ENCODE data around the gene PSMG4.
"Not testable (repeated sequence)": the region's sequence is repeated elsewhere in the genome, so short reads cannot be mapped to it uniquely, and the experiment has no call there.

The PSMG4 gene

DNA sequence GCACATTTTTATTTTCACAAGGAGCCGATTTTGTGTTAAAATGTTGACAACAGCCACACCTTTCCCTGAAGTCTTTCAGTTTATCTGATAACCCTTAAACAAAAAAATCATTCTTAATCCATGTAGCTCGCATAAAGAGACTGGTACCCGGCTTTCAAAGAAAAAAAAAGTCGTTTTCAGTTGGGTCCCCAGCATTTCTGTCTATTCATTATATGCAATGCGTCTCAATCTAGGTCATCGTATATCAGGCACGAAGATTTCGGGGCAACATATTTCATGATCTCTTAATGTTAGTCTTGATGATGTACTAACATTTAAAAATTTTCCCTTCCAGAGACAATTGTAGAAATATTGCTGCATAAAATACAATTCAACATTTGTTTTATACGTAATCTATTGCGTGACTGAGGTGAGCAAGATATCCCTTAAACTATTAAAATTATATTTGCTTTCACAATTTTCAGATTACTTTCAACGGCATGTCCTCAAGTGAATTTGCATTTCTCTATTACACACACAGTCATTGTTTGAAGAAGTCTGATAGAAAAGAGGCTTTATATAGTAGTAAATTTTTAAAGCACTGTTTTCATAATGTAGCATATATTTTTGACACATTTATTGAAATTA lies 28.4 kb upstream of the PSMG4 start:
- no peak for DNase-seq (ENCODE audit: low read depth, low spot score)

DNA sequence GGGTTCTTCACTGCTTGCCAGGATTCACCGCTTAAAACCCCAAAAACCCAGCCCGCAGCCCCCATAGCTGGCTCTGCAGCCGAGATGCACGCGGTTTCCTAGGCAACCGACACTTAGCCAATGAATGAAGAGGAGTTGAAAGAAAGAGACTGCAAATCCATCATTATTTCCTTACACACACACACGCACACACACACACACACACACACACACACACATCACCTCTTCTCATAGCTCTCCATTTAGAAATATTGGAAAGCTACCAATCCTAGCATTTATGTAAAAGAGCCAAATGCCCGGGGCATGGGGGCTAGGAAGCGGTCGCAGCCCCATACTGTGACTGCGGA lies 27.9 kb upstream of the PSMG4 start:
- DNase-seq (ENCODE audit: low read depth, low spot score) = no peak

DNA sequence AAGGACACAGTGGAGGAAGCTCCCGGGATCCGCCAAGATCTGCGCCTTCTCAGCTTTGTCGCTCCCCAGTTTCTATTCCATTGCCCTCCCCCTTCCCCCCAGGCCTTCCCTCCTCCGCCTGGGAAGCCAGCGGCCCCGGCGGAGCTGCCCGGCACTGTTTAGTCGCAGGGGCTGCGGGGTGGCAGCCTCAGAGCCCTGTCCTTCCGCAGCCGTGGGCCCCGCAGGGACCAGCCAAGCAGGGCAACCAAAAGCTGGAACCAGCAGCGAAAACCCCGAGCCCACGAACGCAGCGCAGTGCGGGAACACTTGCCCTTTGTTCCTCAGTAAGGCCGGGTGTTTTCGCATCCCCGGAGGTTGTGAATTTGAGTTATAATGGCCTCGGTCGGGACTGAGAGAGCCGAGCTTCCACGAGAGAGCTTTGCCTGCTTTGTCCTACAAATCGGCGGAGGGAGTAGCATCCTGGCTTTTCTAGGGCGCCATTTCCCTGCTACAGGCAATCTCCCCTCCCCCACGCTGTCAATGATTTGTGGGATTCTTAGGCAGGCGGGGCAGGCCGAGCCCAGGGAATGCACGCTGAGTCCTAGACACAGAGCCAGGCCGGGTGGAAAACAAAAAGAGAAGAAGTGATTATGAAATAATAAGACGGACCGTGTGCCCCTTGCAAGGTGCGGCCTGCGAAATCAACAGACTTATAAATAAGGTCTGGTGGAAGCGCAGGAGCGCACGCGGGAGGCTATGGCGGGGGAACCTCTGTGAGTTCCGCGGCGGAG lies 27.3 kb upstream of the PSMG4 start:
- no peak for DNase-seq (ENCODE audit: low read depth, low spot score)

- DNase-seq (ENCODE audit: low read depth, low spot score) = no peak
These were observed 26.5 kb upstream of the PSMG4 start for GRCh38 chr6:3232017-3232945.

- DNase-seq (ENCODE audit: low read depth, low spot score) = no peak
These were observed 25.4 kb upstream of the PSMG4 start for GRCh38 chr6:3233321-3233720.

GRCh38 chr6:3233904-3234303 lies 24.8 kb upstream of the PSMG4 start:
- DNase-seq (ENCODE audit: low read depth, low spot score) = no peak

DNA sequence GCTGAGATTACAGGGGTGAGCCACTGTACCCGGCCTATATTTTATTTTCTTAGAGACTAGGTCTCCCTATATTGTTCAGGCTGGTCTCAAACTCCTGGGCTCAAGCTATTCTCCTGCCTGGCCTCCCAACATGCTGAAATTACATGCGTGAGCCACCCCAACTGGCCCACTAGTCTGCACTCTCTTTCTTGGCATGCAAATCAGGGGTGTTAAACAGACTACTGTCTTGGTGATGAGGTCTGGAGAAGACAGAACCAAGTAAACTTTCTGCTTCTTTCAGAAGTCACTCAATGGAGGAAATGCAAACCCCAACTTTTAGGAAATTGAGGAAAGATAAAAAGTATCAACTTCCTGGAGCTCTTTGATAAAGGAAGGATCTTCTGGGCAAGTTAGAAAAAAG lies 23.3 kb upstream of the PSMG4 start:
- no peak for DNase-seq (ENCODE audit: low read depth, low spot score)

DNA sequence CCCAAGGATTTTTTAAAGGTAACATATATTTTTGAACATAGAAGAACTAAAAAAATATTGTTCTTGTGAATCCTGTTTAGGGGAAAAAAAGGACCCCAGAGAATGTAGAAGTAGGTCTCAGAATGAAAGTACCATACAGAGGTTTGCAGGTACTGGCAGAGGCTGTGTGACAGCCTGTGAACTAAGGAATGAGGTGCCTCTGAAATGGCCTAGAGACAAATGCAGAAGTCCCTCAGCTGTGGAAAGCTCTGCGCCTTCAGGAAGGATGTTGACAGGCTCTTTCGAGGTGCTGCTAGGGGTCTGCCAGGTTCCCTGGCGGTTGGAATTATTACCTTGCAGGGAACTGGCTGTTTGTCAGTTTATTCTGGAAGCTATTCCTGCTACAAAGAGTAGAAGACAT lies 22.7 kb upstream of the PSMG4 start:
- DNase-seq (ENCODE audit: low read depth, low spot score) = no peak

DNA sequence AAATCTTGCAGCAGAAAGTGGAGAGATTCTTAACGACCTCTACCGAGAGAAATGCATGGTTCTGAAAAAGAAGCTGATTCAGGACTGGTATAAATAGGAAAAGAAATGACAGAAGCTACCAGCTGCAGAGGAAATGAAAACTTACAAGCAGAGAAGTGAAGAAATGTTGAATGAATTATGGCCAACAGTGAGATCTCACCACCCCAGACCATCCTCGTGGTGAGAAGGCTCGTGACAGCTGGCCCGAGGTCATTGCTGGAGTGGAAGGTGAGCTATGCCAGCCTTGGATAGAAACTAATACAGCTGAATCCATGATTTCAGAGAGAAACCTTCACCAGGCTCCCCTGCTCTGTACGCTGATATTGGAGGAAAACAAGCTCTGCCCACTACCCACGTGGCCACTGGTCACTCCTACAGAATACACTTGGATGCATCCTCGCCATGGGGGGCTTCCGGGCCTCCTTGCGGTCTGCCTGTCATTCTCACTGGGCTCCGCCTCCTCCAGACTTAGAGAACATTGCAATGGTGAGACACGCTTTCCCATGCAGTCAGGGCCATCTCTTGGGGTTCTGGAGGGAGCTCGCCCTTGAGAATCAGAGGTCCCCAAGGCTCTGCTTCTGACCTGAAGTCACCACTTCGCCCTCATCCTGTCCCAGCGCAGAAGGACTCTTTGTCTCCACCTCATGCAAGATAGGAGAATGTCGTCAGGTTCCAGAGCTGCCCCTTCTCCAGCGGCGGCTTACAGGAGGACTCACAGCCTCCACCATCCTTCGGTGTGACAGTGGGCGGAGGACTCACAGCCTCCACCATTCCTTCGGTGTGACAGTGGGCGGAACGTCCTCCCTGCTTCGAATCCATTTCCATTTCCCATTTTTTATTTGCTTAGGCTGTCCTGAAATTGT lies 20.7 kb upstream of the PSMG4 start:
- no peak for DNase-seq (ENCODE audit: low read depth, low spot score)

DNA sequence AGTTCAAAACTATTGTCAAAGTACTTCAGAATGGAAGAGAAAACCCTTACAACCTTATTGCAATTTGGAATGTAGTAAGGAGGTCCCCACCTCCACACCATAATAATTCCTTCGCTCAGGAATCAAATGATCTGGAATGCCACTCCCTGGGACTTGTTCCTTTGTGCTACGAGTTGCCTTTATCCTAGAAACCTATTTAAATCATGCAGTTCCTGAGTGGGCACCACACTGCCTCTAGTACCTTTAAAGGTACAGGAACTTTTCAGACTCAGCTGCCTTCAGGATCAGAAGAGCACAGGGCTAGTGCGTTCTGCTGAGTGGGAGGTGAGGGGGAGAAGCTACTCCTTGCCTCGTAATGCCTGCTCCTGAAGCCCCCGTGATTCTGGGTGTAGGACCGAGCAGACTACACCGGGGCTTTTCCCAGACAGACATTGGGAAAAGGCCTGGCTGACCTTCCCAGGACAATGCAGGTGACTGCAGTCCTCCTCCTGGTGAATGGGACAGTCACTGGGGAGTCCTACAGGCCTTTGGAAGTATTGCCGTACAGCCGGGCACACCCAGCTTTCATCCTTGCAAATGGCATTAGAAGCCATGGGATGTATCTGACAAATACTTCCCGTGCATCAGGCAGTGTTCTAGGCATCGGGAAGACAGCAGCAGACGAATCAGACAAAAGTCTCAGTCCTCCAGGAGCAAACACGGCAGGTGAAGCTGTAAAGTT lies 19.5 kb upstream of the PSMG4 start:
- DNase-seq (ENCODE audit: low read depth, low spot score) = no peak

DNA sequence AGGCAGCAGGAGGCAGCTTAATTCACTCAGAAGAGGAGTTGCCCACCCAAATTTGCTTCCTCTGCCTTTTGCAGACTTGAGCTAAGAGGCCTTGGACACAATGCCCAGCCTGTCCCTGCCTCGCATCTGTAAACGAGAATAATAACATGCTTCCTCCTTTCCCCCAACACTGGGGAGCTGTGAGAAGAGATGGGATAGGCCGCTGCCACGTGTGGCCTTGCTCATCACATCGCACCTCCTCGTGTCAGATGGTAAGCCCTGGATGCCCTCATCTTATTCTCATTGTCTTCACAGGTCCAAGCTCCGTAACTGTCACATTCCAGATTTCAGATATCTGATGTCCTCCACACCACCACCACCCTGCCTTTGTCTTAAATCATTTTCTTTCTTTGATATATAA lies 18.2 kb upstream of the PSMG4 start:
- DNase-seq (ENCODE audit: low read depth, low spot score) = no peak

GRCh38 chr6:3241745-3242144 lies 17.0 kb upstream of the PSMG4 start:
- DNase-seq (ENCODE audit: low read depth, low spot score) = not testable (repeated sequence)

GRCh38 chr6:3242768-3243167 lies 16.0 kb upstream of the PSMG4 start:
- DNase-seq (ENCODE audit: low read depth, low spot score) = no peak

DNA sequence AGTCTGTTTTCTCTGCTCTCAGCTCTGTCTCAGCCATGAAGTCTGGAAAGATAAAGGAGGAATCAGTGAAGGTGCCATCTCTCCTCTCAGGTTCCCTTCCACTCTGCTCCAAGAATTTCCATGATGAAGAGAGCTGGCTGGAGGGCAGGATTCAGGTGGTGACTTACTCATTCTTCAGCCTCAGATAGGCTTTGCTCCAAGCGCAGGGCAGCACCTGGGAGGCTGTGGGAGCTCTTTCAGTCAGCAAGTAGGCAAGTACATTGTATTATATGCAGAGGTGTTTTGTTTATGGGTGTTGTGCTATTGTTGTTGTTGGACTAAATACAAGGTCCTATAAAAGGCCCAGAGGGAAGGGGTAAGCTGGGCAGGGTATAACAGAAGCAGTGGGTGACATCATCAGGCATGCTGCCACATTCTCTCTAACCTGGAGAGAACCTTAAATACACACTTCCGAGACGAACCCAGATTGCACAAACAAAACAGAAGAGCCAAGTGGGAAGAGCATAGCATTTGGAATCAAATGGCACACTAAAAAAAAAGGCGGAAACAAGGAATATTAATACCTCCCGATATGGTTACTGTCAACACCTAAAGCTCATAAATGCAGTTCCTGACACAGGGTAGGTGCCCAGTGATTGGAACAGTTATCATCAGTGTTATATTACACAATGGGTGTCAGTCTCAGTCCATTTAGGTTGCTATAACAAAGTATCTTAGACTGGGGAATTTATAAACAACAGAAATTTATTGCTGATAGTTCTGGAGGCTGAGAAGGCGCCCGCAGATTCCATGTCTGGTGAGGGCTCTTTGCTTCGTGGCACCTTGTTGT lies 14.5 kb upstream of the PSMG4 start:
- no peak for DNase-seq (ENCODE audit: low read depth, low spot score)

DNA sequence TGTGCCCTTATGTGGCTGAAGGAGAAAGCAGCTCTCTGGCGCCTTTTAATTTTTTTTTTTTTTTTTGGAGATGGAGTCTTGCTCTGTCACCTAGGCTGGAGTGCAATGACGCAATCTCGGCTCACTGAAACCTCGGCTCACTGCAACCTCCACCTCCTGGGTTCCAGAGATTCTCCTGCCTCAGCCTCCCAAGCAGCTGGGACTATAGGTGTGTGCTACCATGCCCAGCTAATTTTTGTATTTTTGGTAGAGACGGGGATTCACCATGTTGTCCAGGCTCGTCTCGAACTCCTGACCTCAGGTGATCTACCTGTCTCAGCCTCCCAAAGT lies 13.9 kb upstream of the PSMG4 start:
- not testable (repeated sequence) for DNase-seq (ENCODE audit: low read depth, low spot score)

DNA sequence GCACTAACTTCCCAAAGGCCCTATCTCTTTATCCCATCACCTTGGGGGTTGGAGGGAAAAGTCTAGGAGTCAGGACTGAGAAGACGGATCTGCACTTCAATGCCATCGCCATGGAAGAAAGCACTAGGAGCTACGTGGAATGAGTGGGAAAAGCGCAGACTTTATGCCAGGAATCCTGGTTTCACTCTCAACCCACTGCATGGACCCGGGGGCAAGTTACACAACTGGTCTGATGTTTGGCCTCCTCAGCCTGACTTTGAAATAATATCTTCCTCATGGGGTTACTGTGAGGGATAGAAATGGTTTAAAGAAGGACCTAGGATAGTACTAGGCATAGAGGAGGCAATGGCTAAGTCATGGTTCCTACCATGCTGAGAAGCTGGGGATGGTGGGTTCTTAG lies 13.5 kb upstream of the PSMG4 start:
- DNase-seq (ENCODE audit: low read depth, low spot score) = no peak

DNA sequence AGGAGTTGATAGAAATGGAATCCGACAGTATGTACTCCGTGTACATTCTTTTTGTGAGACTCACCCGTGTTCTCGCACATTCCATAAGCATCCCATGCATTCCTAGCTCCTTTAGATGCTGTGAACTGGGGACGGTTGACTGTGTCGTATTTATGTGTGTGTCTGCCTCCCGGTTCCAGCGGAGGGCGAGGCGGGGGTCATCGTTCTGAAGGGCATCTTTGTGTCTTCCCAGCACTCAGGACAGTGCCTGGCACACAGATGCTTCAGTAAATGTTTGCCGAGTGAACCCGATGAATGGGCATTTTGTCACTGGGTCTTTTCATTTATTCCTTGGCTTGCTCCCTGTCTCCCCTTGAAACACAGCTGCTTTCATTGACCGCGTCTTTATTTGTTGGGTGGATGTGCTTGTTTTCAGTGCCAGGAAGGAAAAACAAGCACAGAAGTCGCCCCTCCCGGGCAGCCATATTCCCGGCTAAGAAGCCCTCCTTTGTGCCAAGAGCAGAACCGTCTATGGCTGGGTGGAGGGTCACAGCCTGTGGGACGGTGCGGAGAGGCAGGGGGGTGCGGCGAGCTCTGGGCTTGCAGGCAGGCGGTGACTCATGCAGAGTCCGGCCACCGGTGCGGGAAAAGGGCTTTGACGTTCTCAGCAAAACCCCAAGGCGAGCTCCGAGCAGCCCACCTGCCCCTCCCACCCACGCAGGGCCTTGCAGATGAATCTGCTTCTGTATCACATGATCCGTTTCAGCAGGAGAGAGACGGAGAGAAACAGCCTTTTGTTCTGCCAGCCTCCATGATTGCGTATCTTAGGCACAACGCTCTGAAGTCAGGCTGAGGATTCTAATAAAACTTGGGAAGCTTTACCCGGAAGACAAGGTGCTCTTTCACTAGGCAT lies 11.2 kb upstream of the PSMG4 start:
- DNase-seq (ENCODE audit: low read depth, low spot score) = peak; percentile 57

DNA sequence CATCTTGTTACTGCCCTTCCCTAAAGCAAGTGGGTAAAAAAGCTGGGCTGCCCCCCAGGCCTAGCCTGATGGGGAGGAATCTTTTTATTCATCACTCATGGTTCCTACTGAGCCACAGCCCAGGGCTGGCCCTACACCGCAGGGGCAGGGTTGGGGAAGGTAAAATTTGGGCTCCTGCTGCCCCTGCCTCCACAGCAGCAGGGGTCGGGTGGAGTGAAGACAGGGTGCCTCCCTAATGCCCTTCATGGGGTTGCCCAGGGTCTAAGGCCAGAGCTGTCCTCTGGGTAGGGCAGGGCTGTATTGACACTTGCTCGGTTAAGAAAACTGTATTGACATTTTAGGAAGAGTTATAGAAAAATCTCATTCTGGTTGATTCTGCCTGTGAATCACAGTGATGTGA lies 8.9 kb upstream of the PSMG4 start:
- DNase-seq (ENCODE audit: low read depth, low spot score) = no peak

DNA sequence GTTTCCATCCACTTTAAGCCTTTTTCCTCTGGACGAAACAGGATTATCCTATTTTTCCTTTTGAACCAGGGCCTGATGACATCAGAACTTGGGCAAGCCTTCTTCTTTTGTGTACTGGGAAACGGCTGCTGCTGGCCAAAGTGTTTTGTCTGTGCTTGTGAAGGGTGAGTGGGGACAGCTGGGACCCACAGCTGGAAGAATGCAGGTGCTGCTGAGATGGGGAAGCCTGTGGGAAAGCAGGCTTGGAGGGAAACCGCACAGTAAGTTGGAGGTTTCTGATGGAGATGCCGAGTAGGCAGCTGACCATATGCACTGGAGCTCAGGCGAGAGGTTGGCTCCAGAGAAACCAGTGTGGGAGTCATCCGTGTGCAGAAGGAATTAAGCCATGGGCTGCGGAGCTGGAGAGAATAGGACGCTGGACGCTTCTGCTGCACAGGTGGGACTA lies 8.5 kb upstream of the PSMG4 start:
- DNase-seq (ENCODE audit: low read depth, low spot score) = no peak
